Astrocyte (in vitro differentiated cells and primary cell): ENCODE data around the gene TICRR.

ENCODE experiments used
- CTCF ChIP-seq: IDR thresholded peaks from 2 replicates; pipeline ENCODE4 v1.5.1; 2011; ENCODE audit warnings: low read depth, mild to moderate bottlenecking, inconsistent platforms, low read length, moderate library complexity; ENCODE audit not compliant: insufficient read depth
- EZH2 ChIP-seq: IDR thresholded peaks from 2 replicates; pipeline ENCODE4 v1.6.1; 2012; ENCODE audit warnings: mild to moderate bottlenecking, low read length, inconsistent platforms; ENCODE audit not compliant: insufficient read depth

DNA sequence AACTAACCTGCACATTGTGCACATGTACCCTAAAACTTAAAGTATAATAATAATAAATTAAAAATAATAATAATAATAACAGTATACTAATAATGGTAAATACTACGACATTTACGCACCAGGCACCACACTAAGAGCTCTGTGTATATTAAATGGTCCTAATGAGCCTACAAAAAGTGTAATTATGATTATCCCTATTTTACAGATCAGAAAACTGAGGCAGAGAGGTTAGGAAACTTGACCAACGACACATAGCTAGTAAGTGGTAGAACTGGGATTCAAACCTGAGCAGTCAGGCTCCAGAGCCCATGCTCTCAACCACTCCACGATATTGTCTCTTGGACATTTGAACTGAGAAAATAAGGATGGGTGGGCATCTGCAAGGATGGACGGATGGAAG lies 65.0 kb downstream of the TICRR start:
- TF ChIP-seq CTCF (no peak), EZH2 (no peak)
